HG03060 (cell line): ENCODE data around the gene CHD1L.
"Not testable (repeated sequence)": the region's sequence is repeated elsewhere in the genome, so short reads cannot be mapped to it uniquely, and the experiment has no call there.

ENCODE experiments used
- ATAC-seq: cut with Tn5 transposase; IDR thresholded peaks from one replicate; pipeline ENCODE4 v1.9.1; 2021; ENCODE audit warnings: low read depth, moderate number of reproducible peaks; ENCODE audit not compliant: unreplicated experiment

Gene CHD1L

DNA sequence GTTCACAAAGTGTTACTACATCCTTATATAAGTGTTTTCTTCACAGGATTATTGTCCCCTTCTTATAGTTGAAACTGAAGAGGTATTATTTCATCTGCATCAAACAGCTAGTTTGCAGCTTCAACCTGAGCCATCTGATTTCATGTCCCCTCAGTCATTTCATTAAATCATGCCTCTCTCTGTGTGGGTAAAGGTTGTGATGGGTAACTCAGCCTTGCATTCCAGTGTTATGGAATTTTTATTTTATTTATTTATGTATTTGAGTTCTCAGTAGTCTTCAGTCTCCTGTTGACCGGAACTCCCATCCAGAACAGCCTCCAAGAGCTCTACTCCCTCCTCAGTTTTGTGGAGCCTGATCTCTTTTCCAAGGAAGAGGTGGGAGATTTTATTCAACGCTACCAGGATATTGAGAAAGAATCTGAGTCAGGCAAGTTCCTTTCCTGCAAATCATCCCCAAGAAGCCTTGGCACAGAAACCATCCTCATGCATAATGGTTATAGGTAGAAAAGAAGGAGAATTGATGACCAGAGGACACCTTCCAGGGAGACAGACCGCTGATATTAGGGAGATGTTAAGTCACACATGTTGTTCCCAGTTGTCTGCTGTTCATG lies 21.8 kb downstream of the CHD1L start:
- no peak for ATAC-seq

DNA sequence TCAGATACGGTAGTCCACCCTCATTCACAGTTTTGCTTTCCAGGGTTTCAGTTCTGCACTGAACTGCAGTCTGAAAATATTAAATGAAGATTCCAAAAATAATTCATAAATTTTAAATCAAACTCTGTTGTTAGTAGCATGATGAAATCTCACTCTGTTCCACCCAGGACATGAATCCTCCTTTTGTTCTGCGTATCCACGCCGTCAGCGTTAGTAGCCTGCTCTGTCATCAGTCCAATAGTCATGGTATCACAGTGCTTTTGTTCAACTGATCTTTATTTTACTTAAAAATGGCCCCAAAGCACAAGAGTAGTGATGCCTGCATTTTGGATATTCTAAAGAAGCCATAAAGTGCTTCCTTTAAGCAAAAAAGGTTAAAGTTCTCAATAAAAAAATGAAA lies 23.9 kb downstream of the CHD1L start:
- no peak for ATAC-seq

DNA sequence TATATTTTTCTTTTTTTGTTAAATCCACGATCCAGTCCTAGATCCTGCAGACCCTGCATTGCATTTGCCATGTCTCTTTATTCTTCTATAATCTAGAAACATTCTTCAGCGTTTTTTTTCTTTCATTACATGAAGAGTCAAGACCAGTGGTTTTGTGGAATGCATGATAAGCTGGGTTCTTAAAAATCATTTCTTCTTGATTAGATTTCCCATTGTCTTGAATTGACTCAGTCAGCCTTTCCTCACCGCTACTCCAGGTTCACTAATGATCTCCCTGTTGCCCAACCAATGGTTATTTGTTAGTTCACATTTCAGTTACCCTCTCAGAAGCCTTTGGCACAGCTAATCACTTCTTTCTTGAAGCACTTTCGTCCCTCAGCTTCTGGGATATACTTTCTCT lies 25.2 kb downstream of the CHD1L start:
- ATAC-seq, result no peak

DNA sequence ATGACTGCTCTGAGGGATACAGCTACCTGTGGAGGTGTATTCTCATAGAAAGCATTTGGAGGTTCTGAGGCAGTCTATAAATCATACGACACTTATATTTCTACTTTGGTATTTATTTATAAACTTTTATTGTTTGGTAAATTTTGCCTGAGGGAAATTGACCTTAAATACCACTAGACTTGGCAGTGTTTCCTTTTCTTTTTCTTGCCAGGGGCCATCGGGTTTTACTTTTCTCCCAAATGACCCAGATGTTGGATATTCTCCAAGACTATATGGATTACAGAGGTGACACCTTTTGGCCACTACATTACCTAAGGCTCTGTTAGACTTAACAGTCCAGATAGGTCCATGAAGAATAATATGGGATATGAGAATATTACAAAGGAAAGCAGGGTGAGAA lies 28.2 kb downstream of the CHD1L start:
- ATAC-seq, result no peak

DNA sequence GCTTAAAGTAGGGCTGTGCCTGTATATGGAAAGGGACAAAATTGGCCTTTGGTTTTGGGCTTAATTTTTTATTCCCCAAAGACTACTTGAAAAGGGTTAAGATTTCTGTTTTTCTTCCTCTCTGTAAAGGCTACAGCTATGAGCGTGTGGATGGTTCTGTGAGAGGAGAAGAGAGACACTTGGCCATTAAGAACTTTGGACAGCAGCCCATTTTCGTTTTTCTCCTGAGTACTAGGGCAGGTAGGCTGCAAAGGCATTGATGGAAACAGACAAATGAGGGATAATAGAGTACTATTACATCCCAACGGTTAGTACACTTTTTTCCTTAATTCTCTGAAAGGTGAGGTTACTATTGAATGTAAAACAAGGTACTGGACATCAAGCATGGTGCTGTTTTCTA lies 29.6 kb downstream of the CHD1L start:
- ATAC-seq, result no peak

DNA sequence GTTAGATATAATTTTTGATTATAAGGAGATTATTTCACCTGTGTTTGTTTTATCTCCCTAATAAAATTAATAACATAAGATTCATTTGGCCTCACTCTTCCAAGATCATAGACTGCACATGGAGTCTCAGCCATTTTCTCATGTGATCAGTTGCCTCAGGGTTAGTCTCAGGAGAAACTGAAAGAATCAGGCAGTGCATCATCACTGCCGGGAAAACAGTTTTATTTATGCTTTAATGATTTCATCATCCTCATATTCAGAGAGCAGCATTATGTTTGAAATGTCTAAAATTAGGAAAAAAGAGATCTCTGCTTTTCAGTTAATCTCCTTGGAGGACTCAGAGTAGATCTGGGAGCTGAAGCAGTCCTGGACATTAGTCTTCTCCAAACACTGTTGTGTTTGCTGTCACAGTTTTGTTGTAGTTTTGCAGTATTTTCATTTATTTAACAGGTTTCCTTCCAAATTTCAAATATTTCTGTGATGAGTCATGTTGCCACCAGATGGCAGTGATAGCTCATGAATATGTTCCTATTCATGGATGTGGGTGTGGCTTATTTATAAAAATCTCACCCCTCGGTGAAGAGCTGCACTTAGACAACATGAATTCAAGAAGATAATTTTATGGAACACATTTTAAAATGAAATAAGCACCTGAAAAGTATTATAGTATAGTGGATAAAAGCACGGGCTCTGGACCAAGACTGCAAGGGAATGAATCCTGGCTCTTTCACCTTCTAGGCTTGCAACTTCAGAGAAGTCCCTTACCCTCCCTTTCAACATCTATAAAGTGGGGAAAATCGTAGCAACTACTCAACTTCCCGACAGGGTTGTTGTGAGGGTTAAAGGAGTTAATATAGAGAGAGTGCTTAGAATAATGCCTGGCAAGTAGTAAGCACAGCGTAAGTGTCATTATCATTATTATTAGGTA lies 31.2 kb downstream of the CHD1L start:
- ATAC-seq, result no peak

DNA sequence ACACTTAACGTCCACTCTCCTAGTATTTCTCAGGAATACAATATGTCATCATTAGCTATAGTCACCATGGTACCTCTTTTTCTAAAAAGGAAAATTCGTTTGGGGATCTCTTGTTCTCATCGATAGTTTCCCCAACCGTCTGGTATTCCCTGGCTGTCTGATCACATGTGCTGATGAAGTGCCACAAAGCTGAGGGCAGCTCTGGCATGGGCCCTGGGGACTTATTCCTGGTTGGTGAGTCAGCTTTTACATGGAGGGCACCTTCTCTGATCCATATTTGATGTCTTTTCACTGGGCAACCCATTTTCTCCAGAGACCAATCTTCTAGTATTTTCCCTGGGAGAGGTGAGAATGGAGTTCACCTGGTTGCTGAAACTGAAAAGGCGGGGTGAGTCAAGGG lies 39.5 kb downstream of the CHD1L start:
- no peak for ATAC-seq

DNA sequence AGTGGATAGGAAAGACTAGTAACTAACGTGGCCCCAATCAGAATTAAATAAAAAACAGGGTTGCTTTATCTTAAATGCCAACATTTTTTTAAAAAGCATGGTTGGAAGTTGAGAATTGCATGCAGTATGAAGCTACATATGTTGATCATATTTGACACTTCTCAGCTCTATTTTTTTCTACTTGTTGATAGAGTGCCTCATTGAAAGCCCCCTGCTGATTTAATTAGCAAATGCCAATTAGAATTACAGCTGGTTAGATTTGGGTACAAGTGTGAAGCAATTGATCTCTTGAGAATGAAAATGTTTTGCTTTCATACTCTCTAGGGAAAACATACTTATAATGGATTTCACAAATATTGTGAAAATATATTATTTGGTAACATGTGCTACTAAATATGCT lies 40.5 kb downstream of the CHD1L start:
- no peak for ATAC-seq

DNA sequence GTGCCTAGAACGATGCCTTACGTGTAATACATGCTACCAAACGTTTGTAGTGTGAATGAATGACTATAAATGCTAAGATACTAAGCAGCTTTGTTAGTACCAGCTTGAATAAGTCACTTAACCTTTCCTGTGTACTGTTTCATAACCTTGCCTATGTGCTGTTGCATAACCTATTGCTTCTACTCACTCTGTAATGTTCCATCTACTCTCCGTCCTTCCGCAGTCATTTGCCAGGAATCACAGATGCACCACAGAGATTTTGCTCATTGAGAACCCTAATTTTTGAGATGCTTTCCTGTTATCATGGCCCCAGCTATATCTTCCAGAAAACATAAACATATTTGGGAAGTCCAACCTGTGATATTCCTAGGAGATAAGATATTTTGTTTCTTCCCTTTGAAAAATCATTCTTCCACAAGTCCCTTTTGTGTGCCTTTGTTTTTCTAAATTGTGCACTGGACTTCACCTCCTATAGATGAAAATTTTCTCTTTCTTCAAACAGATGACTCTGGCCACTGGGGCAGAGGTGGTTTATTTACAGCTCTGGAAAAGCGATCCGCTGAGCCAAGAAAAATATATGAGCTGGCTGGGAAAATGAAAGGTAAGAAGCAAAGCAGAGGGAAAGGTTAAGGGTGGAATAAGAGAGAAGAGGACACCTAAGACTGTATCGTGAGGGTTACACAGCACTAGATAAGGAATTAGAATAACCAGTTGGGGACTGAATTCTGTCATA lies 44.8 kb downstream of the CHD1L start:
- no peak for ATAC-seq

DNA sequence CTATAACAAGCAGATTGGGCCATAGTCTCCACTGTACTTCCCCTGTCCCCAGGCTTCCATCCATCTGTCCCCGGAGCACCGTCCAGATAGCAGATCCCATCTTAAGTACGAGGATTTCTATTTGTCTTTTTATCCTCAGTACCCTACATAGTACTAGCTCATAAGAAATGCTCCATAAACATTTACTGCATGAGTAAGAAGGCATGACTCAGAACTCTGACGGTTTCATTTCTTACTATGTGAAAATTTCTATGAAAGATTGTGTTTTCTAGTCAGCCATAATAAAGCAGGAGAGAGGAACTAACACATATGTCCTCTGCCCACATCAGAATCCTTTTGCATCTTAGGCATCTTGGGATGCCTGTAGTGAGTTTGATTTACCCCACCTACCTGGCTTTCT lies 49.5 kb downstream of the CHD1L start:
- no peak for ATAC-seq

DNA sequence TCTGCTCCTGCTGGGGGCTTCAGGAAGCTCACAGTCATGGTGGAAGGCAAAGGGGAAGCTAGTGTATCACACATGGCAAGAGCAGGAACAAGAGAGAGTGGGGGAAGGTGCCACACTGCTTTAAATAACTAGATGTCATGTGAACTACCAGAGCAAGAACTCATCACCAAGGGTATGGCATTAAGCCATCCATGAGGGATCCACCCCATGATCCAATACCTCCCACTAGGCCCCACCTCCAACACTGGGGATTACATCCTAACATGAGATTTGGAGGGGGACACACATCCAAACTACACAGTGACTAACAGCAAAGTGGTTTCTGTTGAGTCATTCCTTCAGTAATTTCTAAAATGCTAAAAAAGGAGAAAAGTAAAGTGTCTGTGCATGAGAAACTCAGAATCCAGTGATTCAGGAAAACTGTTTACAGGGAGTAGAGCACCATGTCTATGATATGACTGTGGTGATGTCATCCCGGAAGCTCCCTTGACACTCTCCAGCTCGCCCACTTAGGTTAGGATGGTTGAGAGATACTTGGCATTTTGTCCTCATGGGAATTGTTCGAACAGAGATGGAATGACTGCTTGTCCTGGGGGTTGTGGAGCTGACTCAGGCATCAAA lies 50.3 kb downstream of the CHD1L start:
- ATAC-seq, result no peak

DNA sequence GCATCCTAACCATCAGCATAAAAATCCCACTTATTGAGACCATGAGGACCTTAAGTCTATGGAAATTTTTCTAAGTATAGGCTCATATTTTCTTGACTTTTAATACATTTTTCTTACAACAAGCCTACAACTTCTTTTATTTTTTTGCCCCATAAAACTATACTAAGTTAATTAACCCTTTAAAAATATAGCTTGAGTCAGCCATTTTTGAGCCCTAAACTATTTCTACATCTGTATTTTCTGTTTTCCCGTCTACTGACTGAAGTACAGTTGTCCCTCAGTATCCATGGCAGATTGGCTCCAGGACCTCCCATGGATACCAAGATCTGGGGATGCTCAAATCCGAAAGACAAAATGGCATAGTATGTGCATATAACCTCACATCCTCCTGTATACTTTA lies 55.0 kb downstream of the CHD1L start:
- no peak for ATAC-seq

DNA sequence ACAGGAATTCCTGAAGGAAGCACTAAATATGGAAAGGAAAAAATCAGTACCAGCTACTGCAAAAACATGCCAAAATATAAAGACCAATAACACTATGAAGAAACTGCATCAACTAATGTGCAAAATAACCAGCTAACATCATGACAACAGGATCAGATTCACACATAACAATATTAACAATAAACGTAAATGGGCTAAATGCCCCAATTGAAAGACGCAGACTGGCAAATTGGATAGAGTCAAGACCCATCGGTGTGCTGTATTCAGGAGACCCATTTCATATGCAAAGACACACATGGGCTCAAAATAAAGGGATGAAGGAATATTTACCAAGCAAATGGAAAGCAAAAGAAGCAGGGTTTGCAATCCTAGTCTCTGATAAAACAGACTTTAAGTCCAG lies 63.3 kb downstream of the CHD1L start:
- not testable (repeated sequence) for ATAC-seq

DNA sequence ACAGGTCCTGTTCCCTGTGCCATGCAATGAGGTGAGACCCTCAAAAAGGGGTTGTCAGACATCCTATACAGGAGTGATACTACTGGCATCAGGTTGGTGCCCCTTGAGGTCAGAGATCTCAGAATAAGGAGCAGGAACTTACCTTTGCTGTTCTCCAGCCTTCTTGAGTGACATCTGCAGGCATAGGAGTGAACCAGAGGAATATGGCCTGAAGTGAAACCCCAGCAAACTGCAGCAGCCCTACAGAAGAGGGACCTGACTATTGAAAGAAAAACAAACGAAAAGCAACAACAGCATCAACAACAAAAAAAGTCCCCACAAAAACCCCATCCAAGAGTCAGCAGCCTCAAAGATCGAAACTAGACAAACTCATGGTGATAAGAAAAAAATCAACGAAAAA lies 74.5 kb downstream of the CHD1L start:
- ATAC-seq, result no peak

DNA sequence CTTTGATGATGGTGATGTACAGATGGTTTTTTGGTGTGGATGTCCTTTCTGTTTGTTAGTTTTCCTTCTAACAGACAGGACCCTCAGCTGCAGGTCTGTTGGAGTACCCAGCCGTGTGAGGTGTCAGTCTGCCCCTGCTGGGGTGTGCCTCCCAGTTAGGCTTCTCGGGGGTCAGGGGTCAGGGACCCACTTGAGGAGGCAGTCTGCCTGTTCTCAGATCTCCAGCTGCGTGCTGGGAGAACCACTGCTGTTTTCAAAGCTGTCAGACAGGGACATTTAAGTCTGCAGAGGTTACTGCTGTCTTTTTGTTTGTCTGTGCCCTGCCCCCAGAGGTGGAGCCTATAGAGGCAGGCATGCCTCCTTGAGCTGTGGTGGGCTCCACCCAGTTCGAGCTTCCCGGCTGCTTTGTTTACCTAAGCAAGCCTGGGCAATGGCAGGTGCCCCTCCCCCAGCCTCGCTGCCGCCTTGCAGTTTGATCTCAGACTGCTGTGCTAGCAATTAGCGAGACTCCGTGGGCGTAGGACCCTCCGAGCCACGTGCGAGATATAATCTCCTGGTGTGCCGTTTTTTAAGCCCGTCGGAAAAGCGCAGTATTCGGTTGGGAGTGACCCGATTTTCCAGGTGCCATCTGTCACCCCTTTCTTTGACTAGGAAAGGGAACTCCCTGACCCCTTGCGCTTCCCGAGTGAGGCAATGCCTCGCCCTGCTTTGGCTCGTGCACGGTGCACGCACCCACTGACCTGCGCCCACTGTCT lies 84.6 kb downstream of the CHD1L start:
- not testable (repeated sequence) for ATAC-seq

DNA sequence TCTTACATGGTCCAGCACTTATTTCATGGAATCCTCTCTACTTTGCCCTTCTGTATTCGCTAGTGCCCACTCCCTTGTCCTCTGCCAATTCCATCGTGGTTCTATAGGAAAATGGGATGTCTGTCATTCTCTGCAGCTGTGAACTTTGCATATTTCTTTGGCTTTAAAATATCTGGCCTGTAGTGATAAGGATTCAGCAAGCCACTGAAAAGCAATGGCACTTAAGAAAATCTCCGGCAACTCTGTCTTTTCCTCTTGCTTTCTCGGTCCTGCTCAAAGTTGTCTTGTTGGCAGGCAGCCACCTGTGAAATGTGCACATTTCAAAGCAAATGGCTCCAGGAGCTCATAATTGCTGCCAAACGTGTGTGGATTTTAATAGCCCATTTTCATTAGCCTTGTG lies 91.8 kb downstream of the CHD1L start:
- no peak for ATAC-seq

DNA sequence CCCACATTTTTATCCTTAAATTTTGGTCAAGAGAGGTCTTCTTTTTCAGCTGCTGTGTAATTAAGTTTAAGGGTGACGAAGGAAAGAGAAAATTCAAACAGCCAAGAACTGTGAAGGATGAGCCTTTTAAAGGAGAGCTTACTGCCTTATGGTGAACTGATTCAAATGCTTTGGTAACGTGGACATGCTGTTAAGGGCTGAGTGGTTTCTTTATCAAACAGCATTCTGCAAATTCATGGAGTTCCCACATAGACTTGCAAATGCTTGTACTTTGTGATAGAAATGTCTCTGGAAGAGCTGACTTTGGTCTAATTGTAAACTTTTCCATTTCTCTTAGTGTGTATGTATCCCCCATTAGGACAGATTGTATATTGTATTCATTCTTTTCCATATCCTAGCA lies 93.8 kb downstream of the CHD1L start:
- no peak for ATAC-seq

DNA sequence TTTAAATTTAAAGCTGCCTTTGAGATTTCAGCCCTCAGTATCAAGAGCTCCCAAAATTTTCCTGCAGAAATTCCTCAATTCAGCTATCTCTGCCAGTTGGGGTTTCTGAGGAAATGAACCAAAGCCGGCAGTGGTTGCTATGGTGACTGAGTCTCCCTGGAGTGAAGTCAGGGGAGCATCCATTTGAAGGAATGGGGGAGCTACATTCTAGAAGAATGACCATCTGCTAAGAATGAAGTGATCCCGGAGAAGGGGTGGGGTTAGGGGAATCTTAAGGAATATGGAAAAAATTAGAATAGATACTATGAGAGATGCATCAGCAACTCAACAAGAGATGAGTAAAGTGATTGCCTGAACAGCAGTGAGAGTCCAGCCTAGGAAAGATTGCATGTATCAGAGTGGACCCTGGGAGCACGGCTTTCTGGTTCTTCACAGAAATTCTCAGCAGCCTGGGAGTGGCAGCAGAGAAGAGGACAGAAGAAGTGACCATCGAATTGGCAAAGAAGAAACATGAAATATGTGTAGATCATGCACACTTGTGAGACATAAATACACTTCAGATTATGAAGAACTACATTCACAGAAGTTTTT lies 94.7 kb downstream of the CHD1L start:
- no peak for ATAC-seq

DNA sequence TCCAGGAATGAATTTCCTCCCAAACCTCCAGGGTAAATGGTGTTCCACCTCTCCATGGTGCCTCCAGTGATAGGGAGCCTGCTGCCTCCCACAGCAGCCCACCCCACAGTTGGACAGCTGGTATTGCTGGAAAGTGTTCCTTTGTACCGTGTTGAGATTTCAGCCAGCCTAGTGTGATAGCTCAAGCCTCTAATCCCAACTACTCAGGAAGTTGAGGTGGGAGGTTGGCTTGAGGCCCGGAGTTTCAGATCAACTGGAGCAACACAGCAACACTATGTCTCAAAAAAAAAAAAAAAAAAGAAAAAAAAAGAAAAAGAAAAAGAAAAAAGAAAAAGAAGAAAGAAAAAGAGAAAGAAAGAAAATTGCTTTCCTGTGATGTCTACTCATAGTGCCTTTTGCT lies 96.1 kb downstream of the CHD1L start:
- ATAC-seq, result no peak

DNA sequence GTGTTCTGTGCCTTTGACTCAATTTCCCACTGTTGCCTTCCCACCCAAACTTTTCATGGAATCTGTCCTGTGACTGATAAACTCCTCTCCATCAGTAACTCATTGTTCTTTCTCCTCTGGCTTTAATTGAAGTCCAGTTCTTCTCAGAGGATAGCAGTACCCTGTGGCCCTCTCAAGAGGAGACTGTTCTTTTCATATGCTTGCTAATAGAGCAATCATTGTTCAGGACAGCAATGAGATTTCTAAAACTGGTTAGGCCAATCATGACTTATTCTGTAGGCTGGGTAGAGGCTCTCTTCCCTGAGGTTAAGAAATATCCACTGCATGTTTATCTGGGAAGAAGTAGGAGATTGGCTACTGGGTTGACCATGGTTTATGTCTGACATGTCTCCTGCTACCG lies 98.8 kb downstream of the CHD1L start:
- ATAC-seq, result no peak
